NOMO-1 treated with DMSO at 0.1 percent for 48 hours (cell line): ENCODE results near the gene SACS.
"Not testable (repeated sequence)": the region's sequence is repeated elsewhere in the genome, so short reads cannot be mapped to it uniquely, and the experiment has no call there.

Experiments
- DNase-seq: peaks from one replicate; lab custom pipeline; 2025; ENCODE audit not compliant: unreplicated experiment; lab: John Stamatoyannopoulos, UW

The SACS gene

DNA sequence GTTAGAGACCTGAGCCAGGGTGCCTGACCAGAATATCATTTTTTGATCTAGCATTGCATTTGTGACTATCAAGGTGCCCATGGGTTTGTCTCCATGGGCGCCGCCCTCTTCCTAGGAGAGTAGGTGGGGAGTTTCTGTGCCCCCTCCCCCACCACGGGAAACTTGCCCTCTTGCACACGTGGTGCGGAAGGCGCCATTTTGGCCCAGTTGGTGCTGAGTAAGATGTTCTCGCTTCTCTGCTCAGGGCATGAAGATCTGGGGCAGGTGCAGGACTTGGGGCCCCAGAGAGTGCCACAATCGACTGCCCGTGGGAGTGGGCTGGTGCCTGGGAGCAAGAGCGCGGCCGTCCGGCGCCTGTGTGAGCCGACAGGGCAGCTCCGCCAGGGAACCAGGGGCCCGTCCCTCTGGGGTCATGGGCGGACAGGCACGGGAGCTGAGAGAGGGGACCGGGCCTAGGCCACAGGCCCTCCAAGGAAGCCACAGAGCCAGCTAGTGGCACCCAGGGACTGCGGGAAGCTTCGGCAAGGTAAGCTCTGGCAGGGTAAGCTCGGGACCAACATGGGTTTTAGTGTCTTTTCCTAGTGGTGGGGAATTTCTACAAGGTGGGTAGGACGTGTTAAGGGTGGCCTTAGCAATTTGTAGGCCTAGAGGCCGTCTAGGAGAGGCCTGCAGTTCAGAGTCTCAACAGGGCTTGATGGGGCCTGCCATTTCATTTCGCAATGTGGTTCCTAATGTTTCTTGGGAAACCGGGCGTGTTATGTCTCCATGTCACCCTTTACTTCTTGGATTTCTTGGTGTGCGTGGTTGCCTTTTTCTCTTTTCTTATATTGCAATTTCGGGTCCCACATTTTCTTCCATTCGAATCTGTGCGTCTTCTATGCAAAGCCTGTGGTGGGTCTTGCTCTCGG is 14.5 kb downstream of the SACS start:
- no peak for DNase-seq

DNA sequence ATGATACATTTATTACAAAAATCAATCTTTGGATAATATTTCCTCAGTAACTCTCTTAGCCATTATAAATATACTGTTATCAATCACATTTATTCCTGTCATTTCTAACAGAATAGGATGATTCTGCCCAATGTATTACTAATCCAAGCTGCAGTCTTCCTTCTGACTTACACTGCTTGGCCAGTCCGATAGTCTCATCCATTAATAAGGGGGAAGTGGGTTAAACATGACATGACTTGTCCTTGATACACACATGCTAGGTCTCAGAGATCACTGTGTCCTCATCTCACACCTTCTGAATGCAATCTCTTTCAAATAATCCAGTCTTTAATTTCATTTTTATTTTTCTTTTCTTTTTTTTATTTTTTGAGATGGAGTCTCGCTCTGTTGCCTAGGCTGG is 18.8 kb downstream of the SACS start:
- DNase-seq, result no peak

DNA sequence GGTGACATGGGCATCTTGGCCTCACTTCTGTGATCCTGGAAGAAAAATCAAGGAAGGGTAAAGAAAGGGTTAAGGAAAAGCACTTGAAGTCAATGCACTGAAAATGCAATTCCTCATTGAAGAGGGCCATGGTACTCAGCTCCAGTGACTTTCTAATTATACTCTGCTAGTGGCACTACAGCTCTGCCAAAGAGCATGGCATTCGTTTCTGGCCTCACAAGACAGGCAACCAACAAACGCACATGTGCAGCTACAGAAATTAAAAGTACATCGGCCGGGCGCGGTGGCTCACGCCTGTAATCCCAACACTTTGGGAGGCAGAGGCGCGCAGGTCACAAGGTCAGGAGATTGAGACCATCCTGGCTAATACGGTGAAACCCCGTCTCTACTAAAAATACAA is 21.8 kb downstream of the SACS start:
- DNase-seq, result no peak

DNA sequence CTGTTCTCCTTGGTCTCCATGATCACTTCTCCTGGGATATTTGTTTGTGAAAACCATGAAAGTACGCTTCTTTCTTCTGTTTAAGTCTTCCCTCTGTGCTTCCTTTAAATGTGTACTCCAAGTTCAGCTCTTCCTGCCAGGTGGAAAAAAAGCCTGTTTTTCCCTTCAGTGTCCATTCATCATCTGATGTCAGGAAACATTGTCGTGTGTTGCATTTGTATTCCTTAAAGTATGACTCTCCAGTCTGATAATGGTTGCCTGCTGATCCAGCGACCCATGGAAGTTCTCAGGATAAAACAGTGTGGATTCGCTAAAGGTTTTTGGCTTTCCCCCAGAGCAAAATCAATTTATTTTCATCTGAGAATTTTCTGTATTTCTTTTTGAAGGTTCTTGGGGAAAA is 22.3 kb downstream of the SACS start:
- DNase-seq, result no peak

DNA sequence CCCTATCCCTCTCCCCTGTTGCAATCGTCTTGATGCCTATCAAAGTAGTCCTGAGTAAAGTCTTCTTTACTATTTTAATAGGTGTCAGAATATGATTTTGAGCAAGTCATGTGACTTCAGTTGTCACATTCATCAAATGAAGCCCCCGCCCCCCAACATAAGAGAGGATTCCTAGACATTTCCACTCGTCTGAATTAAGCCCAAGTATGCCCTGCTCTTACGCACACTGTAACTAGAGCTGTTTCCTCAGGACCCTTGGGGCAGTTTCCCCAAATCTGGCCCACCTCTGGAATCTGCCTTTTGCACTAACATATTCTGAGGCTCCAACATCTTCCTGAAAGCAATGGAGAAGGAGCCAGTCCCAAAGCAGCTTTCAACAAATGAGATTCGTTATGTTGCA is 25.5 kb downstream of the SACS start:
- DNase-seq, result no peak

DNA sequence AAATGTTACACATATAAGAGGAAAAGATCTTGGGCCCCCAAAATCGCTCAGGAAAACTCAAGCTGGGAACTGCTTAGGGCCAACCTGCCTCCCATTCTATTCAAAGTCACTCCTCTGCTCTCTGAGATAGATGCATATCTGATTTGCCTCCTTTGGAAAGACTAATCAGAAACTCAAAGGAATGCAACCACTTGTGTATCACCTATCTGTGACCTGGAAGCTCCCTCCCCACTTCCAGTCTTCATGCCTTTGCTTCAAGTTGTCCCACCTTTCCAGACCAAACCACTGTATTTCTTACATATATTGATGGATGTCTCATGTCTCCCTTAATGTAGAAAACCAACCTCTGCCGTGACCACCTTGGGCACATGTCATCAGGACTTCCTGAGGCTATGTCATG is 32.3 kb downstream of the SACS start:
- DNase-seq, result not testable (repeated sequence)

DNA sequence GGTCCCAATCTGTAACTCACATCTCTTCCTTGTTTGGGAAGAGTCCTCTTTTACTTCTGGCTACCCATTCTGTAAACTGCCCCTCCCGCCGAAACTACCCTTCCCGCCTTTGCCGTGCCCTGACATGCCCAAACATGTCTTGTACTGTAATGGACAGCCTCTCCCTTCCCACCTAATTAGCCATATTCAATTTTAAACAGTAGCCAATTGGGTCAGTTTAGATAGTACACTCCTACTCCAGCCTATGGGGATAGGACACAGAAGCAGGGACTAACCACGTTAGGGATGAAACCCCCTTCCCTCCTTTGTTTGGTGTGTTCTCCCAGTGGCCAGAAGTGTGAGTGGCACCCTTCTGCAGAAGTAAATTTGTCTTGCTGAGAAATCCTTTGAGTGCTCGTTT is 34.2 kb downstream of the SACS start:
- DNase-seq, result no peak

DNA sequence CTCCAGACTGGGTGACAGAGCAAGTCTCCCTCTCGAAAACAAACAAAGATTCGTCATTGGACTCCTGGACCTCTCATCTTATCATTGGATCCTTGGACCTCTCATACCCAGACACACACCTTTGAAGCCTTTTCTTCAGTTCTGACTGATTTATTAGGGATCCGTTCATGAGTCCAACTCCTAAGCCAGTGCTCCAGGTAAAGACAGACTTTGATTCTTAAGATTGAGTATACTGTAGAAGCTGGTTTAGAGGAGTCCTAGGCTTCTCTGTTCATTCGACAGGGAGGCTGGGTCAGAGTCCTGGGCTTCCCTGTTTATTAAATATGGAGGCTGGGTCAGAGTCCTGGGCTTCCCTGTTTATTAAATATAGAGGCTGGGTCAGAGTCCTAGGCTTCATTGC is 38.7 kb downstream of the SACS start:
- DNase-seq, result no peak

DNA sequence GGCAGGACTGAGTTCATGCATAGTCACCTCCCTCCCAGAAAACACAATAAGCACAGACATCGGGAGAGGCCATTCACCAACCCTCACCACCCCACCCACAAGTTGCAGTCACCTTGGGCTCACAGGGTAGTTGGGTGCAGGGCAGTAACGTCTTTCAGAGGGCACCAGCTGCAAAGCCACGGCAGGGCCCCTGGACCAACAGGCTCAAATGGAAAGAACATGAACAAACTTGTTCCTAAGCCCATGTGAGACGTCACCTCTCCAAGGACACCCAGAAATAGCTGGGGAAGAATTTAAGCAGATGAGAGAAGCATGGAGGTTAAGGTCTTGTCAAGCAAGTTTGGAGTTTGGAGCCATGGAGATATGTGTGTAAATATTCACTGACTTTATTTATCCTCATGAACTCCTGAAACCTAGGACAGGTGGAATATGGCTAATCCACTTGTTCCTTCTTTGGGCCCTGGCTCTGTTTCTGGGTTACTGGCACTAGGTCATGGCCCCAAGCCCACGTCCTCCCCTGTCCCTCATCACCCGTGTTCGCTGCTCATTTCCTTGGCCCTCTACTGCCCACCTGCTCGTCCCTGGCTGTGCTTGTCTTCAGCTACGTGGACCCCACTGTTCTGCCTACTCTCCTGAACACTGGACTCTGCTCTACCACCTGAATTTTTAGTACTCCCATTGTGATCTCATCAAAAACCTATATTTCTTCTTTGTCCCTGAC is 40.4 kb downstream of the SACS start:
- DNase-seq, result no peak

DNA sequence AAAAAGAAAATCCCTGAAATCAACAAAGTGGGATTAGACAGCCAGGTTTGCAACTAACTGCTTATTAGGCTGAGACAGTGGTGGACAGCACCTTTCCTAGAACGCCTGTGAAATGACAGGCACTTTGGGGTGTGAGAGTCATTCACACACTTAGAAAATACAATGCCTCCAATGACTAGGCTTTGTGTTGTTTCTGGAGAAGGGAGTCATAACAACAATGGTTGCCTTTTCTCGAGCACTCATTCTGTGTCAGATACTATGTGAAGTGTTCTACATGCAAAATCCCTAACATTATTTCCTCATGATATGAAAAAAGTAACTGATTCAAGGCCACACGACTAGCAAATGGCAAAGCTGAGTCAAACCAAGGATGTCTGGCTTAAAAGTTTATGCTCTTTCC is 41.2 kb downstream of the SACS start:
- DNase-seq, result no peak

DNA sequence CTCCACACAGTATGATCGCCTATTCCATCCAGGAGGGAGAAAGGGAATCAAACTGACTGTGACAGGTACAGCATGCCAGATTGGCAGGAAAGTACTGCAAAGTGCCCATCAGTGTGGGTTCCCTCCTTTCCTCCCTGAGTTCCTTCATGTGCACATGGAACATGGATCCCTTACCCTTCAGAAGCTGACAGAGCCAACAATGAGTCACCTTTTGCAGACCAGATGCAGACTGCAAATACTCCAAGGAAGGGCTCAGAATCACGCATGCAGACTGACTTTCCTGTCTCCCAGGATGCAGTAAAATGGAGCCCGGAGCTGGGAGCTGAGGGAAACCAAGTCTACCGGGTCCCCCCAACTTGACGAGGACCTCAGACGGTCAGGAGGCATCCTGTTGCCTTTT is 41.8 kb downstream of the SACS start:
- no peak for DNase-seq

DNA sequence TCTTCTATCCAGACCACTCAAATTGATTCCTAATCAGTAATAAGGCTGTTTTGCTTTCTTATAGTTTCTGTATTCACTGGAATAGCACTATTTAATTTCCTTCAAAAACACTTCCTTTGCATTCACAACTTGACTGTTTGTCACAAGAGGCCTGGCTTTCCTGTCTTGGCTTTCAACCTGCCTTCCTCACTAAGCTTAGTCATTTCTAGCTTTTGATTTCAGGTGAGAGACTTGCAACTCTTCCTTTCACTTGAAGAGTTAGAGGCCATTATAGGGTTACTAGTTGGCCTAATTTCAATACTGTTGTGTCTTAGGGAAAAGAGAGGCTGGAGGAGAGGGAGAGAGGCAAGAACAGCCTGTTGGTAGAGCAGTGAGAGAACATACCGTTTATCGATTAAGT is 47.0 kb downstream of the SACS start:
- DNase-seq, result no peak

DNA sequence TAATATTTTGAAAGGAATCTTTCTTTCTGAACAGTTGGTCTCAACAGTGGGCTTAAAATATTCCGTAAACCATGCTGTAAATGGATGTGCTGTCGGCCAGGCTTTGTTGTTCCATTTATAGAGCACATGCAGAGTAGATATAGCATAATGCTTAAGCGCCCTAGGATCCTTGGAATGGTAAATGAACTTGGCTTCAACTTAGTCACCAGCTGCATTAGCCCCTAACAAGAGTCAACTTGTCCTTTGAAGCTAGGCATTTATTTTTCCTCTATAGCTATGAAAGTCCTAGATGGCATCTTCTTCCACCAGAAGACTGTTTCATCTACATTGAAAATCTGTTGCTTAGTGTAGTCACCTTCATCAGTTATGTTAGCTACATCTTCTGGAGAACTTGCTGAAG is 47.6 kb downstream of the SACS start:
- DNase-seq, result no peak

DNA sequence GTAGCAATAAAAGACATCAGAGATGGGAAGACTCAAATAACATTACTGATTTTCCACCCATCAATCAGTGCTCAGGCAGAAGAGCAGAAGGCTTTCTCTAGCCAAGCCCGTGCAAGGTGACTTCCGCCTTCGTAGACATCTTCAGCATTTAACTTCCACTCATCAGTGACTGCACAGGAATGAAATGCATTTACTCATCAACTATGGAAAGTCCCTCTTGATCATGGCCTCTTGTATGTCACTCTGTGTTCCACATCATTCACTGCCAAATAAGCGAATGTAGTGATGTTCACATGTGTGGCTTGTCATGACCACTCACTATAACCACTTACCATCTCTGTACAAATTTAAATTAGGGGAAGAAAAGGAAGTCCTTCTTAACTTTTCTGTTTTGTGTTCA is 49.4 kb downstream of the SACS start:
- DNase-seq, result no peak

DNA sequence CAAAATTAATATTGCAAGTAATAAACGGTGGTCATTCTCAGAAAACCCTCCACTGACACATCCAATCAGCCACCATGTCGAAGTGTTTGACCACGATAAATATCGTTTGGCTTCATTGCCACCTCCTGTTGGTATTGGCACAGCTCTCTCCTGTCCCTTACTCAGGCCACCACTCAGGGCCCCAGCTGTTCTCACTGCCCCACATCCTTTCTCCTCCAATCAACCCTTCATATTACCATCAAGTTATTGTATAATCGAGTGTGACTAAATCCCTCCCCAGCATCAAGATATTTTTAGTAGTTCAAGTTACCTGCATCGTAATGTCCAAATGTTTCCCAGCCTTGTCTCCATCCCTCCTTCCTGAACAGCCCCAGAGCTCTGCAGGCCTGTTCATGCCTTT is 50.4 kb downstream of the SACS start:
- no peak for DNase-seq

DNA sequence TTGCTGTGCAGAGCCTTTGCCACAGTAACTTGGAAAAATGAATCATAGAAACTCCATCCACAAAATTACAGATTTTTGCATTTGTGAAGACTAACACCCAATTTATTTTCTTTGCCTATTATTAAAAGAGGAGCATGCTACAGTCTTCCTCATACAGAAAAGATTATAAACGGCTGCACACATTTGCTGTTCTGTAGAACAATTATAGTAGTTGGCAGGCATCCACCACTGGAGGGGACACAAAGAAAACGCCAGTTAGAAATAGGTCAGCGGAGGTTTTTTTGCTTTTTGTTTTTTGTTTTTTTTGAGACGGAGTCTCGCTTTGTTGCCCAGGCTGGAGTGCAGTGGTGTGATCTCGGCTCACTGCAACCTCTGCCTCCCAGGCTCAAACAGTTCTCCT is 51.6 kb downstream of the SACS start:
- no peak for DNase-seq

DNA sequence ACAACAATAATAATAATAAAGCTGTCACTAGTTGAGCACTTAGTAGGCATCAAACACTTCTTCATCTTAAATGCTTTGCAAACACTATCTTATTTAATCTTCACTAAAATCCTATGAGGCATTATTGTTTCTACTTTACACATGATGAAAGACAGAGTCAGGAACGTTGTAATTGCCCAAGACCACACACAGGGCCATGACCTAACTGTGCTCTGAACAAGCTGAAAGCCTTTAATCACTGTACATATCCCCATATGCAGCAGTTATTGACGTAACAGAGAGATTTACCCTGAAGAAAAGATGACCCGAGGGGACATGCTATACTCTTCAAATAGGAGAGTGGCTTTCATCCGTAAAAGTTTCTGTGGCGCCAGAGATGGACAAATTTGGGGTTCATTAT is 53.0 kb downstream of the SACS start:
- DNase-seq, result no peak

DNA sequence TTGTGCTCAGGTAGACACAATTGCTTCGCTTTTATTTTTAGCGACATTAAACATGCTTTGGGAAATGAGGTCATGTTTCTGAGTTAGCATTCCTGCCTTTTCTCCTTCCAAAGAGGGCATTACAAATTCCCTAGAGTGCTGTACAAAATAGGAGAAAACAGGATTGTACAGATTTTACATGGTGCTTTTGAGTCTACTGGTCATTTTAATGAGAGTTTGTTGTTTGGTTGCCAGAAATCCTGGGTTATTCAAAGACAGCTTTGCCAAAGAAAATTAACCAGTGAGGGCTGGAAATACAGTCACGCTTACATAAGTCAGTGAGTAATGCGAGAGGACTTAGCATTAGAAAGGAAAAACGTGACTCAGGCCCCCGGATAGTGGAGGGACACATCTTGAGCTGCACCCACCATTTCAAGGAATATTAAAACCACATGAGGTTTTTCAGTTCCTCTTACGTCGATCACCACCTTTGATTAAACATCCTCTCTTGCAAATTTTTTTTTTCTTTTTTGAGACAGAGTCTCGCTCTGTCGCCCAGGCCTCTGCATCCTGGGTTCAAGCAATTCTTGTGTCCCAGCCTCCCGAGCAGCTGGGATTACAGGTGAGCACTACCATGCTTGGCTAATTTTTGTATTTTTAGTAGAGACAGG is 55.4 kb downstream of the SACS start:
- DNase-seq, result peak; percentile 89

DNA sequence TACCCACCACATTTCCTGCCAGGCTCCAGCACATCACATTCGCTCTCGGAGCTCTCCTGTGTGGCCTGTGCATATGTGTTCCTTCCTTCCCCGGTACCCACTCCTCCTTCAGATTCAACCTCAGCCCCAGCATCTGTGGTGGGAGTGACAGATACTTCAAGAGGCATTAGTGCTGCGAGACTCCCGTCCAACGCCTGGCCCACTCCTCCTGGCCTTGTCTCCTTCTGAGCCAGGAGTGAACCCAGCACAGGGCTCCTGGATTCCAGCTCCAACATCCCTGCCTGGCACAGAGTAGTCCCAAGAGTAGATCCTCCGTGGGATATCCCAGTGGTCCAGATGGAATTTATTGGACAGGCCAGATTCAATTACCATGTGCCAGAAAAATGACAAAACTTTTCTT is 55.9 kb downstream of the SACS start:
- DNase-seq, result no peak

DNA sequence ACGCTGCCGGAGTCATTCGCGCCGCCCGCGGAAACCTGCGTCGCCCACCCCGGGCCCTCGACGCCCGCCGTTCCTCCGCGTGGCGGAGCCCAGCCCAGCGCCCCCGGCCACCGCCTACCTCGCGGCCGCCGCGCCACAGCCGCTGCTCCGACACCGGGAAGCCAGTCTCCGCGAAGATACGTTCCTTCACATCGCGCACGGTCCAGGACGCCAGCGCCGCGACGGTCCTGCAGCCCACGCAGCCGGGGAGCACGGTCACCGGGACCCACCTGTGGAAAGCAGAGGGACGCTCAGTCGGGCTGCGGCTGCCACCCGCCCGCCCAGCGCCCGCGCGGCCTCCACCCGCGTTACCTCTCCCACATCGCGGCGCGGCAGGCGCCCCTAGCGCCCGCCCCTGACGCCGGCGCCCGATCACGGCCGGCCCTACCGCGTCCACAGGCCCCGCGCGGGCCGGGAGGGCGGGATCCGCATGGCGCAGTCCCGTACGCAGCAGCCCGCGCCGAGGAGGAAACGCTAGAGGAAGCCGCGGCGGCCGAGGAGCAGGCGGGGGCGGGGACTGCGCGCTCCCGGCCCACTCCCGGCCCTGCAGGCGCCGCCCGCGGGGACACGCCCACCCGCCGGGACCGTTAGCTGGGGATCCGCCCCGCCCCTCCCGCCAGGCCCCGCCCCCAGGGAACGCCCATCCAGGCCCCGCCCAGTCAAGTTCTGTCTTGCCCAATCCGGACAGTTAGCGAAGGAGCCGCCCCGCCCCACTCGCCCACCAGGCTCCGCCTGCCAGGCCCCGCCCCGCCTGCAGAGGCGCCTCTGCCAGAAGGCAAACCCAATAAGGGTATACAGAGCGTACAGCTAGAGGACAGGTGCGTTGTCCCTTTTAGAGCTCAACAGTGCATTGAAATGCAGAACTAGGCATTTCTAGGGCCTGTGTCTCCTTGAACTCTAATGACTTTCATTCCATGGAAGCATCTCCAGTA is 58.2 kb downstream of the SACS start:
- peak; percentile 96 for DNase-seq
